Measurements from ENCODE around the gene SND1.

SND1 gene

GRCh38 chr7:127683776-127684681 lies 32.0 kb downstream of the SND1 start:
- peak; percentile 19 for DNase-seq

- no peak for DNase-seq
Measured at GRCh38 chr7:127689194-127689772, 37.3 kb downstream of the SND1 start.

- DNase-seq: no peak
Measured at GRCh38 chr7:127690337-127690736, 38.3 kb downstream of the SND1 start.

- no peak for DNase-seq
Measured at GRCh38 chr7:127690806-127691205, 38.8 kb downstream of the SND1 start.

GRCh38 chr7:127692200-127692599 lies 40.2 kb downstream of the SND1 start:
- DNase-seq: no peak

GRCh38 chr7:127699853-127700252 lies 47.9 kb downstream of the SND1 start:
- DNase-seq: no peak

GRCh38 chr7:127702052-127702652 lies 50.2 kb downstream of the SND1 start:
- DNase-seq: no peak

- DNase-seq: no peak
Measured at GRCh38 chr7:127702938-127703337, 50.9 kb downstream of the SND1 start.

- no peak for DNase-seq
Measured at GRCh38 chr7:127704211-127704610, 52.2 kb downstream of the SND1 start.

- no peak for DNase-seq
Measured at GRCh38 chr7:127705461-127705959, 53.5 kb downstream of the SND1 start.

GRCh38 chr7:127706766-127707165 lies 54.8 kb downstream of the SND1 start:
- DNase-seq: no peak

GRCh38 chr7:127708201-127708600 lies 56.2 kb downstream of the SND1 start:
- no peak for DNase-seq

- DNase-seq: peak; percentile 82
Measured at GRCh38 chr7:127708788-127709187, 56.8 kb downstream of the SND1 start.

- no peak for DNase-seq
Measured at GRCh38 chr7:127710635-127711034, 58.6 kb downstream of the SND1 start.

- no peak for DNase-seq
Measured at GRCh38 chr7:127711872-127712271, 59.9 kb downstream of the SND1 start.

GRCh38 chr7:127713006-127713405 lies 61.0 kb downstream of the SND1 start:
- no peak for DNase-seq

GRCh38 chr7:127713758-127714157 lies 61.8 kb downstream of the SND1 start:
- no peak for DNase-seq

GRCh38 chr7:127715272-127715671 lies 63.3 kb downstream of the SND1 start:
- no peak for DNase-seq

GRCh38 chr7:127715901-127716300 lies 63.9 kb downstream of the SND1 start:
- DNase-seq: peak; percentile 58

- no peak for DNase-seq
Measured at GRCh38 chr7:127717502-127718339, 65.7 kb downstream of the SND1 start.

- no peak for DNase-seq
Measured at GRCh38 chr7:127718340-127718679, 66.3 kb downstream of the SND1 start.

GRCh38 chr7:127726476-127726875 lies 74.5 kb downstream of the SND1 start:
- DNase-seq: no peak
